Measurements from ENCODE around the gene CD3E. TPM values are rescaled to one million over a fixed set of nuclear protein-coding genes. Genes with fewer than 3 reads are reported as not detected.

CD3E gene
- total RNA-seq, 1 experiment from 2014 or later: not detected

- Histone ChIP-seq H3K79me2 (ENCODE audit: insufficient read depth, low read length) (no peaks in the 10 kb centered on the region), H3K4me2 (ENCODE audit: insufficient read depth, insufficient read length, low read length) (no peak overlapping the region), H2BK5ac (ENCODE audit: insufficient read length, low read length) (no peak overlapping the region), H3K9me3 (ENCODE audit: control insufficient read depth, low read depth, low read length) (no peaks in the 10 kb centered on the region), H2BK12ac (ENCODE audit: insufficient read length, low read depth, low read length) (no peak overlapping the region), H4K8ac (replicated peaks; ENCODE audit: insufficient read length, low read depth, low read length) (no peak overlapping the region), H3K4me1 (ENCODE audit: insufficient read depth, low read length) (peaks cover 1% of the 10 kb centered on the region; the same call in 1 of the 2 replicates), H3K18ac (ENCODE audit: insufficient read length, low read depth, low read length) (no peak overlapping the region), H3K14ac (ENCODE audit: insufficient read depth, low read length) (no peak overlapping the region), H4K20me1 (ENCODE audit: control insufficient read depth, insufficient read depth, insufficient read length) (no peaks in the 10 kb centered on the region), H4K5ac (ENCODE audit: insufficient read length, low read depth, low read length) (no peak overlapping the region), H2BK120ac (ENCODE audit: low read depth, low read length, poor library complexity, severe bottlenecking) (no peak overlapping the region), H2BK20ac (ENCODE audit: low read depth, low read length, poor library complexity, severe bottlenecking) (no peak overlapping the region), H3T11ph (ENCODE audit: low read length) (no peak overlapping the region), H3K4ac (ENCODE audit: low read depth, low read length) (no peak overlapping the region), H2AFZ (ENCODE audit: low read length) (no peak overlapping the region), H3K27me3 (ENCODE audit: insufficient read depth, low read length) (no peaks in the 10 kb centered on the region), H2BK15ac (ENCODE audit: low read depth, low read length) (no peak overlapping the region), H3K23me2 (ENCODE audit: insufficient read length, low read depth, low read length, poor library complexity, severe bottlenecking) (no peaks in the 10 kb centered on the region), H3K27ac (ENCODE audit: insufficient read length, low read depth, low read length) (no peak overlapping the region), H3K9ac (ENCODE audit: extremely low read depth, insufficient read length, low read length) (no peak overlapping the region), H3K56ac (ENCODE audit: insufficient read length, low read depth, low read length) (no peak overlapping the region), H4K91ac (ENCODE audit: insufficient read length, low read depth, low read length) (no peak overlapping the region), H3K79me1 (ENCODE audit: insufficient read depth, low read depth, low read length, poor library complexity, severe bottlenecking) (no peaks in the 10 kb centered on the region), H3K23ac (ENCODE audit: insufficient read length, low read depth, low read length) (no peak overlapping the region), H2AK5ac (ENCODE audit: insufficient read length, low read length) (no peak overlapping the region)
- H3K27ac Mint-ChIP-seq: no peak overlapping the region
- DNase-seq: no peak
- H3K9me3 Mint-ChIP-seq: peaks cover 2 to 5% of the 10 kb centered on the region in 2 experiments; a peak in 3 of 5 replicates
- peaks cover 7 to 9% of the 10 kb centered on the region in 2 experiments for H3K4me1 Mint-ChIP-seq
- H3K27me3 Mint-ChIP-seq (ENCODE audit: low read depth): peaks cover 4% of the 10 kb centered on the region
- no peak overlapping the region for H3K4me3 Mint-ChIP-seq
- no peaks in the 10 kb centered on the region for H3K36me3 Mint-ChIP-seq (ENCODE audit: insufficient read depth in 1 of 3, low read depth in 3 of 3)
- TF ChIP-seq CTCF (conservative IDR thresholded peaks at IDR 0.05): no peak
These were observed 20.8 kb downstream of the CD3E start for GRCh38 chr11:118325283-118325682.

Data from H9 (cell line).